H1 (cell line): Measurements from ENCODE around the gene FAM149B1.

Source experiments
- POLR2A ChIP-seq, 2 experiments: IDR thresholded peaks; 1 replicate in 1 of 2; 2 replicates in 1 of 2; pipeline ENCODE4 v1.6.1; 2011; ENCODE audit warnings: low read depth in 2 of 2, low read length in 2 of 2, mild to moderate bottlenecking in 2 of 2; ENCODE audit errors: control extremely low read depth in 1 of 2
- TCF12 ChIP-seq: IDR thresholded peaks from 2 replicates; pipeline ENCODE4 v1.6.1; 2011; ENCODE audit warnings: low read depth, mild to moderate bottlenecking, low read length

- no peak for TF ChIP-seq POLR2A (IDR thresholded peaks at IDR 0.05; ENCODE audit: control extremely low read depth in 1 of 2, low read depth in 2 of 2, low read length in 2 of 2)
- no peak for TF ChIP-seq TCF12
Observed at GRCh38 chr10:73182568-73182967, 14.6 kb downstream of the FAM149B1 start.
